GM18517 (cell line): ENCODE measurements around the gene WDR33.
"Not testable (repeated sequence)": the region's sequence is repeated elsewhere in the genome, so short reads cannot be mapped to it uniquely, and the experiment has no call there.

Experiments used
- ATAC-seq: cut with Tn5 transposase; IDR thresholded peaks from one replicate; pipeline ENCODE4 v1.9.1; 2021; ENCODE audit warnings: mild to moderate bottlenecking, moderate library complexity; ENCODE audit not compliant: unreplicated experiment

WDR33 gene

GRCh38 chr2:127811397-127812321 lies 688 bp upstream of the WDR33 start:
- ATAC-seq: peak; percentile 34

- ATAC-seq: no peak
Observed at GRCh38 chr2:127810156-127810618, 784 bp downstream of the WDR33 start.

GRCh38 chr2:127807678-127808353 lies 3.2 kb downstream of the WDR33 start:
- ATAC-seq: no peak

GRCh38 chr2:127806860-127807259 lies 4.1 kb downstream of the WDR33 start:
- not testable (repeated sequence) for ATAC-seq

- no peak for ATAC-seq
Observed at GRCh38 chr2:127805491-127805890, 5.5 kb downstream of the WDR33 start.

GRCh38 chr2:127799926-127800325 lies 11.0 kb downstream of the WDR33 start:
- no peak for ATAC-seq

GRCh38 chr2:127796389-127796788 lies 14.6 kb downstream of the WDR33 start:
- no peak for ATAC-seq

GRCh38 chr2:127794901-127795300 lies 16.1 kb downstream of the WDR33 start:
- ATAC-seq: not testable (repeated sequence)

GRCh38 chr2:127792805-127793204 lies 18.2 kb downstream of the WDR33 start:
- ATAC-seq: no peak

GRCh38 chr2:127790694-127791529 lies 20.1 kb downstream of the WDR33 start:
- ATAC-seq: no peak

GRCh38 chr2:127786048-127786809 lies 24.7 kb downstream of the WDR33 start:
- no peak for ATAC-seq

- no peak for ATAC-seq
Observed at GRCh38 chr2:127784965-127785518, 25.9 kb downstream of the WDR33 start.

GRCh38 chr2:127783101-127783500 lies 27.9 kb downstream of the WDR33 start:
- no peak for ATAC-seq

- ATAC-seq: no peak
Observed at GRCh38 chr2:127778850-127779249, 32.1 kb downstream of the WDR33 start.

- ATAC-seq: no peak
Observed at GRCh38 chr2:127778447-127778846, 32.5 kb downstream of the WDR33 start.

GRCh38 chr2:127776122-127776780 lies 34.7 kb downstream of the WDR33 start:
- no peak for ATAC-seq

- no peak for ATAC-seq
Observed at GRCh38 chr2:127771756-127772155, 39.2 kb downstream of the WDR33 start.

GRCh38 chr2:127770973-127771735 lies 39.8 kb downstream of the WDR33 start:
- no peak for ATAC-seq

- ATAC-seq: not testable (repeated sequence)
Observed at GRCh38 chr2:127770534-127770933, 40.4 kb downstream of the WDR33 start.
